Measurements from ENCODE around the gene NPAS3. TPM values are rescaled to one million over a fixed set of nuclear protein-coding genes. Genes with fewer than 3 reads are reported as not detected.

NPAS3 gene
- total RNA-seq, 1 experiment from 2014 or later, result not detected

GRCh38 chr14:33734387-33734786 is 795.7 kb downstream of the NPAS3 start:
- no TSS peak for BruUV-seq (replicated peaks)
- intact Hi-C loops (cut with micrococcal nuclease), result no loop called here
- H3K4me1 ChIP-seq (ENCODE audit: control insufficient read depth in 1 of 2, insufficient read depth in 2 of 2, low read length in 2 of 2), result no peaks in the 10 kb centered on the region
- H3K9me3 ChIP-seq (ENCODE audit: control insufficient read depth in 1 of 2, insufficient read depth in 1 of 2, low read depth in 1 of 2, low read length in 2 of 2), result no peaks in the 10 kb centered on the region
- no peak overlapping the region for H3K4me2 ChIP-seq (ENCODE audit: low read length)
- POLR2A ChIA-PET, result no interaction called here
- H3K27me3 ChIP-seq (ENCODE audit: insufficient read depth, low read length), result peaks cover 48% of the 10 kb centered on the region
- CTCF ChIA-PET, result no interaction called here
- no peaks in the 10 kb centered on the region for H3K79me2 ChIP-seq (ENCODE audit: insufficient read depth, low read length)
- H3K36me3 ChIP-seq (ENCODE audit: control insufficient read depth in 1 of 2, insufficient read depth in 2 of 2, low read length in 2 of 2), result no peaks in the 10 kb centered on the region
- RAD21 ChIA-PET (ENCODE audit: low non-redundant PET in 1 of 2, low total read pairs in 2 of 2, uncharacterized antibody in 2 of 2, unreplicated experiment in 2 of 2), result no interaction called here
- ATAC-seq (no peak), DNase-seq (ENCODE audit: low read depth, low spot score) (no peak)
- no peaks in the 10 kb centered on the region for H3K9me2 ChIP-seq (ENCODE audit: insufficient read depth)
- H3K4me3 ChIP-seq (replicated peaks in 1 of 2; ENCODE audit: low read depth in 1 of 2, low read length in 2 of 2), result no peak overlapping the region
- H3K27ac ChIP-seq (ENCODE audit: low read depth, low read length), result no peak overlapping the region
- TF ChIP-seq EZH2phosphoT487 (IDR thresholded peaks at IDR 0.05; ENCODE audit: borderline replicate concordance) (no peak), SIN3A (IDR thresholded peaks at IDR 0.05; ENCODE audit: low read depth) (no peak)
- H3K9ac ChIP-seq (ENCODE audit: low read length), result no peak overlapping the region
- no peak overlapping the region for H2AFZ ChIP-seq (ENCODE audit: low read depth, low read length, poor library complexity, severe bottlenecking)
- no peaks in the 10 kb centered on the region; the same call in 1 of the 2 replicates for H4K20me1 ChIP-seq (ENCODE audit: insufficient read depth)

GRCh38 chr14:33736299-33736825 is 797.7 kb downstream of the NPAS3 start:
- Histone ChIP-seq H3K4me1 (ENCODE audit: control insufficient read depth in 1 of 2, insufficient read depth in 2 of 2, low read length in 2 of 2) (no peaks in the 10 kb centered on the region), H3K4me3 (replicated peaks in 1 of 2; ENCODE audit: low read depth in 1 of 2, low read length in 2 of 2) (no peak overlapping the region), H3K9me3 (ENCODE audit: control insufficient read depth in 1 of 2, insufficient read depth in 1 of 2, low read depth in 1 of 2, low read length in 2 of 2) (no peaks in the 10 kb centered on the region), H3K27ac (ENCODE audit: low read depth, low read length) (no peak overlapping the region), H4K20me1 (ENCODE audit: insufficient read depth) (no peaks in the 10 kb centered on the region; the same call in 1 of the 2 replicates), H3K9ac (ENCODE audit: low read length) (no peak overlapping the region), H3K27me3 (ENCODE audit: insufficient read depth, low read length) (peaks cover 37% of the 10 kb centered on the region), H3K79me2 (ENCODE audit: insufficient read depth, low read length) (no peaks in the 10 kb centered on the region), H3K36me3 (ENCODE audit: control insufficient read depth in 1 of 2, insufficient read depth in 2 of 2, low read length in 2 of 2) (no peaks in the 10 kb centered on the region), H2AFZ (ENCODE audit: low read depth, low read length, poor library complexity, severe bottlenecking) (no peak overlapping the region), H3K9me2 (ENCODE audit: insufficient read depth) (no peaks in the 10 kb centered on the region), H3K4me2 (ENCODE audit: low read length) (no peak overlapping the region)
- ATAC-seq (no peak), DNase-seq (ENCODE audit: low read depth, low spot score) (no peak)
- no TSS peak for BruUV-seq (replicated peaks)
- intact Hi-C loops (cut with micrococcal nuclease), result no loop called here
- ChIA-PET CTCF (no interaction called here), POLR2A (no interaction called here), RAD21 (ENCODE audit: low non-redundant PET in 1 of 2, low total read pairs in 2 of 2, uncharacterized antibody in 2 of 2, unreplicated experiment in 2 of 2) (no interaction called here)
- TF ChIP-seq POLR2A (IDR thresholded peaks at IDR 0.05; ENCODE audit: borderline replicate concordance, extremely low read depth, insufficient read depth, insufficient read length), result no peak
- no peak for TF ChIP-seq EGR1 (IDR thresholded peaks at IDR 0.05; ENCODE audit: low read depth)
- TF ChIP-seq ZBTB33 (IDR thresholded peaks at IDR 0.05; ENCODE audit: extremely low read depth, insufficient replicate concordance, low read length), result no peak
- no peak for TF ChIP-seq CTCF (IDR thresholded peaks at IDR 0.05 in 2 of 3, conservative IDR thresholded peaks at IDR 0.05 in 1 of 3; ENCODE audit: borderline replicate concordance in 1 of 3, insufficient read depth in 1 of 3, low read depth in 2 of 3, low read length in 2 of 3)
- TF ChIP-seq JUND (IDR thresholded peaks at IDR 0.05), result no peak
- TF ChIP-seq EZH2phosphoT487 (IDR thresholded peaks at IDR 0.05; ENCODE audit: borderline replicate concordance), result no peak
- TF ChIP-seq EZH2 (IDR thresholded peaks at IDR 0.05), result no peak
- no peak for TF ChIP-seq ATF3 (IDR thresholded peaks at IDR 0.05)
- TF ChIP-seq RAD21 (IDR thresholded peaks at IDR 0.05; ENCODE audit: low read depth), result no peak
- no peak for TF ChIP-seq TCF7L2 (IDR thresholded peaks at IDR 0.05; ENCODE audit: borderline replicate concordance, extremely low read depth, insufficient read depth, insufficient read length)
